AG04450 (cell line): ENCODE measurements around the gene PHRF1. TPM values are rescaled to one million over a fixed set of nuclear protein-coding genes. Genes with fewer than 3 reads are reported as not detected.

Experiments used
- CTCF ChIA-PET: fragments of 300-600, 350-600 bp; formaldehyde crosslinking; extraction: SDS; loops from one replicate; lab custom pipeline; 2022; ENCODE audit warnings: antibody characterized with exemption, inconsistent platforms; lab: Charles Lee
- POLR2A ChIA-PET: fragments of 350-600 bp; formaldehyde crosslinking; extraction: SDS; loops from one replicate; lab custom pipeline; 2021; ENCODE audit warnings: antibody characterized with exemption, inconsistent platforms; lab: Yijun Ruan, JAX
- DNase-seq: peaks from one replicate; pipeline ENCODE4 v3.0.0-alpha.2; 2011; ENCODE audit warnings: low read depth, low spot score
- H3K27ac ChIP-seq: one replicate; pipeline ENCODE4 v1.5.1; 2012; ENCODE audit warnings: low read depth, low read length, control low read depth
- H3K27me3 ChIP-seq: one replicate; pipeline ENCODE4 v1.6.0; 2012; ENCODE audit warnings: low read length; ENCODE audit not compliant: control insufficient read depth, insufficient read depth
- H3K4me3 ChIP-seq: 2 replicates; pipeline ENCODE4 v1.5.1; 2011; ENCODE audit warnings: mild to moderate bottlenecking, low read depth, low read length, control low read depth
- H3K9me3 ChIP-seq: 2 replicates; pipeline ENCODE4 v1.5.1; 2012; ENCODE audit warnings: low read length; ENCODE audit not compliant: control insufficient read depth, insufficient read depth
- polyA plus RNA-seq: library from polyadenylated mRNA; depleted of rRNA; stranded (reverse); fragments of >200 nt; gene quantifications from 2 replicates; pipeline ENCODE4 v1.2.3, GENCODE V29; 2011
- TF ChIP-seq, protein P1 (sequence below): IDR thresholded peaks from 2 replicates; pipeline ENCODE4 v1.5.1; 2011; ENCODE audit warnings: low read depth, low read length, control low read depth, inconsistent platforms

The PHRF1 gene
- polyA plus RNA-seq, 1 experiment: 7.3 TPM

DNA sequence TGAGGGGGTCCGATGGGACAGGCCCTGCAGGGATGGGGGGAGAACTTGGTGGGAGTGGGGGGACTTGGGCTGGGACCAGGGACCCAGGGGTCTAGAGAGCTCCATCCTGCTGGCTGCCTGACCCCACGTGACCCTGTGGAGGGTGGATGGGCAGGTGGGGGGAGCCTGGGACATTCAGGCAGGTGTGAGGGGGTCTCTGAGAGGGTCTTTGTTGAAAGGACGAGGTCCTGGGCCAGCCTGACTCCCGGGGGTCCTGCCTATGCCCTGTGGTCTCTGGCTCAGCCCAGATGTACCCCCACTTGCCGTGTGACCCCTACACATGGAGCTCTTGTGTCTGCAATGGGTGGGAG is 31.5 kb upstream of the PHRF1 start:
- POLR2A ChIA-PET: interaction anchor here (0.6 kb wide), 1 partner anchor 264 kb away, joined by 3 read pairs; no protein-coding TSS in a partner anchor
- TF ChIP-seq, protein P1, sequence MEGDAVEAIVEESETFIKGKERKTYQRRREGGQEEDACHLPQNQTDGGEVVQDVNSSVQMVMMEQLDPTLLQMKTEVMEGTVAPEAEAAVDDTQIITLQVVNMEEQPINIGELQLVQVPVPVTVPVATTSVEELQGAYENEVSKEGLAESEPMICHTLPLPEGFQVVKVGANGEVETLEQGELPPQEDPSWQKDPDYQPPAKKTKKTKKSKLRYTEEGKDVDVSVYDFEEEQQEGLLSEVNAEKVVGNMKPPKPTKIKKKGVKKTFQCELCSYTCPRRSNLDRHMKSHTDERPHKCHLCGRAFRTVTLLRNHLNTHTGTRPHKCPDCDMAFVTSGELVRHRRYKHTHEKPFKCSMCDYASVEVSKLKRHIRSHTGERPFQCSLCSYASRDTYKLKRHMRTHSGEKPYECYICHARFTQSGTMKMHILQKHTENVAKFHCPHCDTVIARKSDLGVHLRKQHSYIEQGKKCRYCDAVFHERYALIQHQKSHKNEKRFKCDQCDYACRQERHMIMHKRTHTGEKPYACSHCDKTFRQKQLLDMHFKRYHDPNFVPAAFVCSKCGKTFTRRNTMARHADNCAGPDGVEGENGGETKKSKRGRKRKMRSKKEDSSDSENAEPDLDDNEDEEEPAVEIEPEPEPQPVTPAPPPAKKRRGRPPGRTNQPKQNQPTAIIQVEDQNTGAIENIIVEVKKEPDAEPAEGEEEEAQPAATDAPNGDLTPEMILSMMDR: no peak

DNA sequence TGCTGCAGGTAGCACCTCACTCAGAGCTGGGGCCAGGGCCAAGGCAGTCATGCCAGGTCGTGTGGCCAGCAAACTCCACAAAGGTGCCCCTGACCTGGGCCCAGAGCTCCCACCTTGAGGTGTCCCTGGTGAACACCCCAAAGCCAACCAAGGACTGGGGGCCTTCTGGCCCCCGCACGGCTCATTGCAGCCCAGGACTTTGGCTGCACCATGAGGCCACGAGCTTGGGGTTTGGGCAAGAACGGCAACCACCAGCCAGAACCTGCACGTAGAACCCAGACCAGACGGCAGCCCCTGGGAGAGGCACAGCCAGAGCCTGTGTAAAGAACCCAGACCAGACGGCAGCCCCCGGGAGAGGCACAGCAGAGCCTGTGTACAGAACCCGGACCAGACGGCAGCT is 31.1 kb upstream of the PHRF1 start:
- CTCF ChIA-PET: interaction anchor here (1.9 kb wide), 1 partner anchor 10 kb away, joined by 8 read pairs; no protein-coding TSS in a partner anchor

More for the DNA sequence above, 31.5 kb upstream of the PHRF1 start:
- Histone ChIP-seq H3K4me3 (no peak overlapping the region), H3K9me3 (no peaks in the 10 kb centered on the region; the same call in 1 of the 2 replicates), H3K27me3 (no peaks in the 10 kb centered on the region), H3K27ac (no peak overlapping the region)
- no peak for DNase-seq
- CTCF ChIA-PET: interaction anchor here (1.9 kb wide), 1 partner anchor 10 kb away, joined by 8 read pairs; no protein-coding TSS in a partner anchor

DNA sequence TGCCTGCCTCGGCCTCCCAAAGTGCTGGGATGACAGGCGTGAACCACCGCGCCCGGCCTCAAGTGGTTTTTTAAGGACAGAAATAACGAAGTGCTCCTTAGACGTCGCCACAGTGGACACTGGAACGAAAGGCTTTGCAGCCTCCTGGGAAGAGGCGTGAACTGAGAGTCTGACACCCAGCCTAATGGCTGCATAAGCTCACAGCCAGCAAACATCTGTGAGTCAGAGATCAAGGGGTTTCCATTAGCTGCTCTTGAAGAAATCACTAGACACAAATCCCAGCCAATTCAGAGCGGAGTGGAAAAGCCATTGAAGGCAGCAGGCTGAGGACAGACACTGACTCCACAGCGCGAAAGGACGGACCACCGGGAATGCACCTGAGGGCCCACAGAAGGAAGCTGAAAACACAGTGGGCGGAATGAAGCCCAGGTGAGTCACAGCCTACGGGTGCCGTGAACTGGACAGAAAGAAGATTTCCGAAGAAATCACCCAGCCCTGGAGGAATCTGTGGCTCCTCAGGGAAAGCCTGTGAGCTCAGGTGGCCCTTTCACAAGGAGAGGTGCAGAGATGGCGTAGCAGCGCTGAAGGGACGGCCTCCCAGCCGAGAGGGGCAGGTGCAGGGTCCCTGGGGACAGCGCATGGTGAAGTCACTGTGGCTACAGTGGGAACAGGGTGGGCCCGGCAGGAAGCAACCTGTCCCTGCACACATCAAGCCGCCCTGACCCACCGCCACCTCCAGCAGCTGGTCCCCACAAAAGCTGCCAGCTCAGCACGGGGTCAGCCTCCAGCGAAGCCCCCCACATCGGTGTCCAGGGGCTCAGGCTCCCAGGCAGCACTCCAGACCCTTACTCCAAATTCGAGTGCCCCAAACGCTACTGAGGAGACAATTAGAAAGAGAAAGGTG is 27.3 kb upstream of the PHRF1 start:
- POLR2A ChIA-PET: no interaction called here
- CTCF ChIA-PET: no interaction called here

More for the DNA sequence above, 31.1 kb upstream of the PHRF1 start:
- H3K27me3 ChIP-seq: no peaks in the 10 kb centered on the region
- TF ChIP-seq, protein P1: no peak
- H3K9me3 ChIP-seq: no peaks in the 10 kb centered on the region; the same call in 1 of the 2 replicates
- no peak for DNase-seq
- H3K4me3 ChIP-seq: no peak overlapping the region
- POLR2A ChIA-PET: no interaction called here
- H3K27ac ChIP-seq: no peak overlapping the region

DNA sequence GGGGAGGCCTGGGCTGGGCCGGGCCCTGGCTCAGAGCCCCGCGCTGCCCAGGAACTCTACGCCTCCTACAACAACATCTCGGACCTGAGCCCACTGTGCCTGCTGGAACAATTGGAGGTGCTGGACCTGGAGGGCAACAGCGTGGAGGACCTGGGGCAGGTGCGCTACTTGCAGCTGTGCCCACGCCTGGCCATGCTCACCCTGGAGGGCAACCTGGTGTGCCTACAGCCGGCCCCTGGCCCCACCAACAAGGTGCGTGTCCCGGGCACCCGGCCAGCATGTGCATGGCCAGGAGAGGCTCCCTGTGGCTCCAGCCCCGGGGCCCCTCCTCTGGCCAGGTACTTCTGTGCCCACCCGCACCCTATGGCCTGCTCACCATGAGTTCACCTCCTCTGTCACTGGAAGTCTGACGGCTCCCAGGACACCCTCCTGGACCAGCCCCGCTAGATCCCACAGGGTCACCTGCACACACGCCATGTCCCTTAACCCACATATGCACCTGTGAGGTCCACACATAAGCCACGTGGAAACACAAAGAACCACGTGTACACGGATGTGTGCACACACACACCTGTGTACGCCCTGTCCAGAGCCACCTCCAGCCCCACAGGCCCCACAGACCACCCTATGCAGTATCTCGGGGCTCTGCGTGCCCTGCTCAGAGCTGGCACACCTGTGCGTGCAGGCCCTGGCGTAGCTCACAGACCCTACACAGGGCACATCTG is 26.1 kb upstream of the PHRF1 start:
- Histone ChIP-seq H3K4me3 (no peak overlapping the region), H3K9me3 (no peaks in the 10 kb centered on the region; the same call in 1 of the 2 replicates), H3K27me3 (peaks cover 11% of the 10 kb centered on the region), H3K27ac (no peak overlapping the region)
- TF ChIP-seq, protein P1: no peak
- CTCF ChIA-PET: no interaction called here
- POLR2A ChIA-PET: no interaction called here
- no peak for DNase-seq

More for the DNA sequence above, 27.3 kb upstream of the PHRF1 start:
- no peak for DNase-seq
- Histone ChIP-seq H3K9me3 (no peaks in the 10 kb centered on the region; the same call in 1 of the 2 replicates), H3K4me3 (no peak overlapping the region), H3K27me3 (peaks cover 3% of the 10 kb centered on the region), H3K27ac (no peak overlapping the region)
- TF ChIP-seq, protein P1: no peak
